HG02623 (cell line): Measurements from ENCODE around the gene MED28.
"Not testable (repeated sequence)": the region's sequence is repeated elsewhere in the genome, so short reads cannot be mapped to it uniquely, and the experiment has no call there.

Experiments used
- ATAC-seq: cut with Tn5 transposase; IDR thresholded peaks from one replicate; pipeline ENCODE4 v1.9.1; 2021; ENCODE audit warnings: moderate library complexity; ENCODE audit not compliant: unreplicated experiment

The MED28 gene

DNA sequence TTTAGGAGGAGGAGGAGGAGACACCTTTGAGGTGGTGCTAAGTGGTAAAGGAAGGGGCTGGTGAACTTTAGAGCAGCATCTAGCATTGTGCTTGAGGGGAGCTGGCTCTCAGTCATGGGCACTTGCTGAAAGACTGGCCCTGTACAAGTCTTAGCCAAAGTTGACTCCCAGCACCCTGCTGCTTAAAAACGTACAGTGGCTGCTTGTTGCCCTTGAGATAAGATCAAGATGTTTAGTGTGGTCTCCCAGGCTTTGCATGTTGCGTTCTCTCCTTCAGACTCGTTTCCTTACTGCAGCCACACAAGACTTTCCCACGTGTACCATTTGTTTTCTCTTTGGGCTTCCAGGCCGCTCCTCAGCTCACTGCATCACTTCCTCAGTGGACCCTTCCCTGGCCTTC lies 1.8 kb downstream of the MED28 start:
- ATAC-seq = no peak

DNA sequence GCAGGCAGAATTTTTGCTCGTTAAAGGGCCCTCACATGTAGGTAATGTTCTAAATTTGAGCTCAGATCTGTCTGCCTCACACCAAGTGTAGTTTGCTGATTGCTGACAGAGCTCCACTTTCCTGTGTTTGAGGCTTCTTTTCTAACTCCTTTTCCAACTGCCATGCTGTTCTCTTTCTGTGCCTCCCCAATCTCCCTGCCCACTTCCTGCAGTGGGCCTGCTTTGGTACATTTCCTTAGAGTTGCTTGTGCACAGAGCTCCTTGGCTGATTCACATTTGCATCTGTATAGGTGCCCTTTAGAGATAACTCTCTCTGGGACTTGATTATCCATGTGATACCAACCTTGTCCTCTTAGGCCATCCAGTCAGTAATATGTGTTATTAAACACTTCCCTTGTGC lies 4.5 kb downstream of the MED28 start:
- no peak for ATAC-seq

- no peak for ATAC-seq
Measured at GRCh38 chr4:17619416-17620105, 5.1 kb downstream of the MED28 start.

DNA sequence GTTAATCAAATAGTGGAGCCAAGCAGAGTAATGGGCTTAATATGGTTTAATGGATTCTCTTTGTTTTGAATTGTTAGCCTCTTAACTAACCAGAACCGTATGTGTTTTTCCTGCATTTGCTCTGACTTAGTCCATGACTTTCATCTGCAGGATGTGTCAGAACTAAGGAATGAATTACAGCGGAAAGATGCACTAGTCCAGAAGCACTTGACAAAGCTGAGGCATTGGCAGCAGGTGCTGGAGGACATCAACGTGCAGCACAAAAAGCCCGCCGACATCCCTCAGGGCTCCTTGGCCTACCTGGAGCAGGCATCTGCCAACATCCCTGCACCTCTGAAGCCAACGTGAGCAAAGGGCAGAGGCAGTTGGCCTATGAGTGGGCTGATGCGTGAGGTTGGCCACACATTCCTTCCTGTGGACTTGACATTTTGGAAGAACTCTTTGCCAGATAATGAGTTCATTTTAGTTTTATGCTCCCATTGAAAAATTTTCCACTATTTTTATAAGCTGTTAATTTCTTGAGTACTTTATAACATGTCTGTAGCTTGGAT lies 9.1 kb downstream of the MED28 start:
- no peak for ATAC-seq

DNA sequence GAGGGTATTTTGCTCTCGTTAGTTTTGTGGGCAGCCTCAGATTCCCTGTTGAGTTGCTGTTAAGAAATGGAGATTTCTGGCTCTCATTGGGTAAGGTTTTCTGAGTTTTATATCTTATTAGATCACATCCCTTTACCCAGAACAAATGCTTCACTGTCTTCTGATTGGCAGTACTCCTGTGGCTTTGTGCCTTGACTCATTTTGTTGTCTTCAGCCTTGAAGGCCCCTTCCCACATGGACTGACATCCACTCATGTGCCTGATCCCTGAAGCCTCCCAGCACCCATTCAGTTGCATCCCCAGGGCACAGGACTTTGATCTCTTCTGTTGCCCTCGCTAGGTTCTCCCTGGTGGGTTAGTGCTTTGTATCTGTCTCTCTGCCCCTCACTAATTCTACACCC lies 10.4 kb downstream of the MED28 start:
- no peak for ATAC-seq

- ATAC-seq = no peak
Measured at GRCh38 chr4:17630228-17630627, 15.8 kb downstream of the MED28 start.

DNA sequence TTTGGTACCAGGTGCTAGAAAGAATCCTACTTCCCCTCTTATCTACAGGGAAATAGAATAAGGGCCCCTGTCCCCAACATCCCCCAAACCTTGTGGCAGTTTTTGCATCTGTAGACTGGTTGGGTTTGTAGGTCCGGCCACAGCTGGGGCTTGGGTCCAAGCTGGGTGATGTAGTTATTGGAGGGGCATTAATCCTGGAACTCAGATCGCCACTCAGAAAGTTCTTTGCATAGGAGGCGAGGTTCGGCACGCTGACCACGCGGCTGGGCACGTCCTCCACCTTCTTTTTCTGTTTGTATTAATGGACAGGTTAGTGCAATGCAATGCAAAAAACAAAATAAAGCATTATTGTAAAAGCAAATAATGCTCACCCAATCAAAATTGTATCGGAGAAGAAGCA lies 19.2 kb downstream of the MED28 start:
- ATAC-seq = no peak

DNA sequence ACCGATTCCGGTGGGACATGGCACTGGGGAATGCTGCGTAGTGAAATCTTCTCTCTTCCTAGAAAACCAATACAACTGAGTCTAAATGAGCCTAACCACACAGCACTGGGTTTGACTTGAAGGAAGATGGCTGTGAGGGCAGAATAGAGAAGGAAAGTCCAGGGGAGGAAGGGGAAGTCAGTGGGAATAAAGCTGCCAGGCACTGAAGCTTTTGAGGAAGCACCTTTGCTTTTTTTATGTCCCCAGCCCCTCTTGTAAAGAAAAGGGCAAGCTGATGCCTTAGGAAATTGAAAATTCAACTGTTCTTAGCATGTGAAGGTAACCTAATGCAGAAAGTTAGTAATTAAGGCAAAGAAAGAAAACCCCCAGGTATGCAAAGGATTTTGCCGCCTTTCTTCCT lies 20.6 kb downstream of the MED28 start:
- ATAC-seq = no peak

DNA sequence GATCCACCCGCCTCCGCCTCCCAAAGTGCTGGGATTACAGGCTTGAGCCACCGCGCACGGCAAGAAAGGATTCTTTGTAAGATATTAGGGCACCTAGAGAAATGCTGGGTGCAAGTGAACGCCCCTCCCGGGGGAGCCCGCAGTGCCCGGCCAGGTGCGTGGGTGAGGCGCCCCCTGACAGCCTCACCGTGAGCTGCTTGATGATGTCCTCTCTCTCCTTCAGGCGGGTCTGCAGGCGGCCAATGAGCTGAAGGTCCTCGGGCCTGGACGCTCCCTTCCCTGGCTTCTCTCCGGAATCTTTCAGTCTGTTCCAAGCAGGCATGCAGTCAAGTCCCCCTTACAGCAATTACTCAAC lies 21.9 kb downstream of the MED28 start:
- ATAC-seq = no peak

- ATAC-seq = peak; percentile 82
Measured at GRCh38 chr4:17636696-17637622, 22.5 kb downstream of the MED28 start.

- ATAC-seq = no peak
Measured at GRCh38 chr4:17639136-17639535, 24.7 kb downstream of the MED28 start.

DNA sequence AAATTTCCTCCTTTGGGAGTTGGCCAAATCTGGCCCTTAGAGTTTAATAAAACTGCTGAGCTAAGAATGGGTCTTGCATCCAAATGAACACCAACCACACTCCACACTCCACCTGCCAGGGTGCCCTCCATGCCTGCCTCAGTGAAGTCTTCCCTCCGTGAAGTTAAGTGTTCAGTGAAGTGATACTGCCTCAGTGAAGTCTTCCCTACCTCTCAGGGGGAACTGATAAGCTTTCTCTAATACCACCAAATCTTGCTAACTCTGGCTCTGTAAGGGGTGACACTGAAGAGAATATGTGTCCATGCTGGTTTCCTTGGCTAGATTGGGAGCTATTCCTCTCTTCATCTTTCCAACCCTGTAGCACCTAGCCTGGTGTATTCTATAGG lies 27.9 kb downstream of the MED28 start:
- ATAC-seq = no peak

- no peak for ATAC-seq
Measured at GRCh38 chr4:17646693-17647092, 32.3 kb downstream of the MED28 start.

GRCh38 chr4:17647176-17647806 lies 32.9 kb downstream of the MED28 start:
- no peak for ATAC-seq

DNA sequence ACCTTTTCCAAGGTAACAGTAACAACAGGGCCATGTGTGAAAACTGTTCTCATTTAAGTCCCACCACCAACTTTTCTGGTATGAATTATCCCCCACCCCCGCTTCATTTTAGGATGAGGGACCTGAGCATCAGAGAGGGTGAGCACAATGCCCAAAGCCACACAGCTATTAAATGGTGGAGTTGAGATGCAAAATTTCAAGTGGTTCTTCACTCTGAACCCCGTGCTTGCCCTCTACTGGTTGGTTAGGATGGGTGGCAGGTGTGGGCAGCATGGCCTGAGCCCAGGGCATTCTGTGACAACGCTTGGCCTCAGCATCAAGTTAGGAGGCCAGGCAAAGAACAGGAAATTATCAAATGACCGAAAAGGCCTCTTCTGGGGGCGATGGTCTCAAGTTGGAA lies 33.5 kb downstream of the MED28 start:
- ATAC-seq = no peak

DNA sequence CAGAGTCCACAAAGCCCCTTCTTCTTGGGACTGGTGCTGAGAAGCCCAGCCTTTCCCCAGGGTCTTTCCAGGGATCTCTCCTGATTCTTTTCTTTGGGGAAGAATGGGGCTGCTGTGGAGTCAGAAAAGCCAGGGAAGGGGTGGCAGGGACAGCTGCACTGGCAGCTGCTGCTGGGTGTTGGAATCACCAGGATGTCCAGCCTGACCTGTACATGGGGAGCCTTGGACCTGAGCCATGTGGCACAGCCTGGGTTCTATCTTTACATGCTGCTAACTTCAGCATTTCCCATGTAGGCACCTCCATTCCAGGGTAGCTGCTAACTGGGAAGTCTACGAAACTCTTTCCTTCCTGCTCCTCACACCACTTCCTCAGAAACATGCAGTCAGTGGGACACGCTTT lies 36.0 kb downstream of the MED28 start:
- ATAC-seq = no peak

- no peak for ATAC-seq
Measured at GRCh38 chr4:17654701-17655100, 40.3 kb downstream of the MED28 start.

- ATAC-seq = no peak
Measured at GRCh38 chr4:17657090-17657489, 42.6 kb downstream of the MED28 start.

DNA sequence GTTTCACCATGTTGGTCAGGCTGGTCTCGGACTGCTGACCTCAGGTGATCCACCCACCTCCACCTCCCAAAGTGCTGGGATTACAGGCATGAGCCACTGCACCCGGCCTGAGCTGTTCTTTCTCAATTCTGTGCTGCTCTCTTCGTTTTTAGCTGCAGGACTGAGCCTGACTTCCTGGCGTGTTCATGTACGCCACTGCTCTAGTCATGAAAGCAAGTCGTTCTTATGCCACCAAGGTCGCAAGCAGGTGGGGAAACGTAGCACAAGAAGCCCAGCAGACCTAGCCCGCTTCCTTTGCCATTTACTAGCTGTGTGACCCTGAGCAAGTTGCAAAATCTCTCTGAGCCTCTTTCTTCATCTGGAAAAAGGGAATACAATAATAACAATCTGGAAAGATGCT lies 43.4 kb downstream of the MED28 start:
- ATAC-seq = no peak

GRCh38 chr4:17659196-17659595 lies 44.8 kb downstream of the MED28 start:
- not testable (repeated sequence) for ATAC-seq

DNA sequence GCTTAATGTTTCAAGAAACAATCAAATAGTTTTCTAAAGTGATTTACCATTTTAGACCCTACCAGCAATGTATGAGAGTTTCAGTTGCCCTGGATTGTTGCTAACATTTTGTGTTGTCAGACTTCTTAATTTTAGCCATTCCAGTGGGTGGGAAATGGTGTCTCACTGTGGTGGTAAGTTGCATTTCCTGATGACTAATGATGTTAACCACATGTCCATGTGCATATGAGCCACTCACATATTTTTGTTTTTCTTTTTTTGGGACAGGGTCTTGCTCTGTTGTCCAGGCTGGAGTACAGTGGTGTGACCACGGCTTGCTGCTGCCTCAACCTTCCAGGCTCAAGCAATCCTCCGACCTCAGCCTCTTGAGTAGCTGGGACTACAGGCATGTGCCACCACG lies 48.3 kb downstream of the MED28 start:
- no peak for ATAC-seq

DNA sequence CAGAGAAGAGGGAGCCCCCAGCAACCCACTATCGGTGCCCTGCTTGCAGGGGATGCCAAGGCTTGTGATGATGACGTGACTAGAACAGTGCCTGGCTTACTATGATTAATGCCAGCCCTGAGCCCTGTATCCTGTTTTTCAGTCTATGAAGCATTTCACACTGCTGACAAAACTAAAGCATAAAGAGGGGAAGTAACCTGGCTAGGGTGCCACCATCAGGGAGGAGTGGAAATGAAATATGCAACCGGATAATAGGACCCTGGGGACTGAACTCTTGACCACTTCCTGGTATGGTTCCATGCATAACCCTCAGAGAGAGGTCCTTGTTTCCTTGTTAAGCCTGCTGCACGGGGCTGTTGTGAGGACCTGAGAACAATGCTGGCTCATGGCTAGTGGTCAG lies 50.3 kb downstream of the MED28 start:
- ATAC-seq = peak; percentile 86
